PFSK-1 (cell line): Measurements from ENCODE around the gene SLC44A1.

ENCODE experiments used
- POLR2AphosphoS5 ChIP-seq: IDR thresholded peaks from 2 replicates; pipeline ENCODE4 v1.6.1; 2012; ENCODE audit warnings: low read depth, mild to moderate bottlenecking, control low read depth, low read length, moderate library complexity
- REST ChIP-seq, 2 experiments: IDR thresholded peaks; 2 replicates each; pipeline versions ENCODE4 v1.6.1 to v1.8.0; 2011 to 2012; ENCODE audit warnings: low read depth in 2 of 2, low read length in 2 of 2, control low read depth in 1 of 2, inconsistent platforms in 1 of 2, mild to moderate bottlenecking in 1 of 2, moderate library complexity in 1 of 2; ENCODE audit not compliant: insufficient read depth in 1 of 2
- SIN3A ChIP-seq: IDR thresholded peaks from 2 replicates; pipeline ENCODE4 v1.6.1; 2012; ENCODE audit warnings: mild to moderate bottlenecking, low read length, moderate library complexity, borderline replicate concordance; ENCODE audit not compliant: insufficient read depth

- TF ChIP-seq POLR2AphosphoS5 = no peak
- no peak for TF ChIP-seq REST (IDR thresholded peaks at IDR 0.05; ENCODE audit: insufficient read depth in 1 of 2, low read depth in 2 of 2, low read length in 2 of 2)
- no peak for TF ChIP-seq SIN3A
Measured at GRCh38 chr9:105361873-105362272, 117.4 kb downstream of the SLC44A1 start.
